ENCODE results near the gene MEN1.
"Not testable (repeated sequence)": the region's sequence is repeated elsewhere in the genome, so short reads cannot be mapped to it uniquely, and the experiment has no call there.

Gene MEN1

DNA sequence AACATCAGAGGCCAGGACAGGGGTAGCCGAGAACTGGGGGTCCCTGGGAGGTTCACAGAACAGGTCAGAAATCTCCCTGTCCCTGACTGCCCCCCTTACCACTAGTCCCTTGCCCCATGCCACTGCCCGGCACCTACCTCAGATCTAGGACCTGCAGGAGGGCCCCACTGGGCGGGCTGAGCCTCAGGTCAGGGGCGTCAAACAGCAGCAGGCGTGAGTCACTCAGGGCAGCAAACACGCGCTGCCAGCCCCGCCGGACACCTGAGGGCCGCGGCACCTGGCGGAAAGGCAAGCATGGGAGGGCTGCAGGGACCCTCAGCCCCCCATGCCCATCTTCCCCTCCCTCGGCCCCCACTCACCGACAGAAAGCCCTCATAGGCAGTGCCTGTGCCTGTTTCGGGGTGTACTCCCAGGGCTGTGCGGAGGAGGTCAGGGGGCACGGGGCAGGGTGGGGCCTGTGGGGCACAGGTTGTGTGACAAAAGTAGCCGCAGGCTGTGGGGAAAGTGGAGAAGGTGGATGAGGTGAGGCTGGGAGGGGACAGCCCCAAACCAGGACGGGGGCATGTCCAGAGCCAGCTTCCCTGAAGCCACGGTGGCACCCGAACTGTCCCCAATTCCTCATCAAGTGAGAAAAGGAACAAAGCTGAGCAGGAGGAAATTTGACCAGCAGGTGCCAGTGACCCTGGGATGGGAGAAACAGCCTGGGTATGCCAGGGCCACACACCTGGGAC is 22.3 kb upstream of the MEN1 start:
- no peak for DNase-seq

DNA sequence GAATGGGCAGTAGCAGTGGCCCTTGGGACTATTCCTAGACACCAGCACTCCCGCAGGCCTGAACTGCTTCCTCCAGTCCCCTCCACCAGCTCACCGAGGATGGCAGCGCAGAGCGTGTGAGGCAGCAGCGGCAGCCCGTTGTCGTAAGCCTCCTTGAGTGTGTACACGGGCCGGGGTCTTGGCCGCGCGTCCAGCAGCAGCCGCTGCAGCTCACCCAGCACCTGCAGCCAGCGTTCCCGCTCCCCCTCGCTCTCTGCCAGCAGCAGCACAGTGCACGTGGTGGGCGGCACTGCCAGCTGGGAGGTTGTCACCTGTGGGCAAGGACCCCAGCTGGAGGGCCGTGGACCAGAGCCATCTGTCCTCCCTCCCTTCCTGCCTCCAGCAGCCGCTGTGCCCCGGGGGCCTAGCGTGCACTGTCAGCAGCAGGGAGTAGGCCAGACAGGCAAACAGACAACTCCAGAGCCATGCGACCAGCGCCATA is 21.1 kb upstream of the MEN1 start:
- no peak for DNase-seq

DNA sequence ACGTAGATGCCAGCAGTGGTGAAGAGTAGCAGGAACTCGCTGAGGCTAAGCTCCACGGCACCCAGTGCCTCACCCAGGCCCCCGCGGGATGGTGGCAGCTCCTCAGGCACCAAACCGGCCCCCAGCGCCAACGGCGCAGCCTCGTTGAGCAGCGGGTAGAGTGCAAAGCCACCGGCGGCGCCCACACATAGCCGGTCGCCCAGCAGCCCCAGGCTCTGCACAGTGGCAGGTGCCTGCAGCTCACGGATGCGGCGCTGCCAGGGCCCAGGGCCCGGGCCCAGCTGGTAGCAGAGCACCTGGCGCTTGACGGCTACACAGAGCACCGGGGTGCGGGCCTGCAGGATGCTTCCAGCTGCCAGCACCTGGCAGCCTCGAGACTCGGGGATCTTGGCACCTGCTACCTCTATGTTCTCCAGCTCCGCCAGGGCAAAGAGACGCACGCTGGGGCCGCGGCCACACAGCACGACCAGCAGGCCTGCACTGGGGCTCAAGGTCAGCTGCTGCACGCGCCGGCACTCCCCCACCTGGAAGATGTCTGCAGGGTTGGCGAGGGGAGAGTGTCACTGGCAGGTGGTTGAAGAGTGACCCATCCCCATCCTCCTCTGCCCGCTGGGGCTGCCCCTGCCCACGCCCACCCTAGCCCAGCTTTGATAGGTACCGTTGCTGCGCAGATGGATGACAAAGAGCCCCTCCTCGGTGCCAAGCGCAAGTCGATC is 19.3 kb upstream of the MEN1 start:
- DNase-seq = no peak

DNA sequence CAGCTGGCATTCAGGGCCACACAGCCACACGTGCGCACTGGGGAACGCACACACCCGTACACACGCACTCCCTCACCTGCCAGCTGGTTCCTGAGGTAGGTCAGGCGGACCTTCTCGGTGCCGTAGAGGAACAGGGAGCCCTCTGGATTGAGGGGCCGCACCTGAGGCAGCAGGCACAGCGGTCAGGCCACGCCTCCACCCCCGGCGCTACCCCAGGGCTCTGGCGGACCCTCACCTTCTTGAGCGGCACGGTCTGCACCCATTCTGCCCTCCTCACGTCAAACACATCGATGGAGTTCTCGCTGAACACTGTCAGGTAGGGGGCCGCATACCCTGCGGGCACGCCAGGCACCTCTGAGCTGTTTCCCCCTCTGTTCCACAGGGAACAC is 17.1 kb upstream of the MEN1 start:
- DNase-seq = no peak

DNA sequence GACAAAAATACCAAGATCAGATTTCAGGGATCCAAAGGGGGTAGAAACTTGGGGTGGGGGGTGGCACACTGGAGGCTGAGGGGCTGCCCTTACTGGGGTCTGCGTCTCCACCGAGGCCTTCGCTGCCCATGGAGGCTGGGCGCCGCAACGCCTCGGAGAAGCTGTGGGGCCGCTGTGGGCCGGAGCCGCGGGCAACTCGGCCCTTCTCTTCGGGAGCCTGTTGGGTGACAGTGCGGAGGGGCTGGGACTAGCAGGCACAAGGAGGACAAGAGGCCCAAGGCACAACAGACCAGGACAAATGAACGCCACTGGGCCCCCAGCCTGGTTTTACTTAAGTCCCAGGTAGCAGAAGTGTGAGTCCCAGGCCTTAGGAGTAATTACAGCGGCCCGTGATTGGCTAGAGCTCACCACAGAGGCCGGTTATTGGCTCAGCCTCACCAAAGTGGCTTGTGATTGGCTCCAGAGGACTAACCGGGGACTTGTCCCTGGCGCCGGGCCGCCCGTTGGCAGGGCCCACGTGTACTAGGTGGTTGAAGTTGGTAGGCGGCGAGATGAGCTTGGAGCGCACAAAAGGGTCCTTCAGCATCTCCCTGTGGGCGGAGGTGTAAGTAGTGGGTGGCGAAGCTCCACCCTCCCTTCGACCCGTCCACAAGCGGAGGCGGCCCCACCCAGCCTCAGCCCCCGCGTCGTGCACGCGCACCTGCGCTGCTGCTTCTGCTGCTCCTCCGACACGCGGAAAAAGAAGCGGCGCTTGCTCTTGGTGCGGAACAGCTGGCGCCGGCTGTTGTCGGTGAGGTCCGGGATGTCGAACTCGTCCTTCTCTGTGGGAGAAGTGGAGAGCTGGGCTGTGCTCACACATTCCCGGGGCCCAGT is 16.5 kb upstream of the MEN1 start:
- DNase-seq = no peak

DNA sequence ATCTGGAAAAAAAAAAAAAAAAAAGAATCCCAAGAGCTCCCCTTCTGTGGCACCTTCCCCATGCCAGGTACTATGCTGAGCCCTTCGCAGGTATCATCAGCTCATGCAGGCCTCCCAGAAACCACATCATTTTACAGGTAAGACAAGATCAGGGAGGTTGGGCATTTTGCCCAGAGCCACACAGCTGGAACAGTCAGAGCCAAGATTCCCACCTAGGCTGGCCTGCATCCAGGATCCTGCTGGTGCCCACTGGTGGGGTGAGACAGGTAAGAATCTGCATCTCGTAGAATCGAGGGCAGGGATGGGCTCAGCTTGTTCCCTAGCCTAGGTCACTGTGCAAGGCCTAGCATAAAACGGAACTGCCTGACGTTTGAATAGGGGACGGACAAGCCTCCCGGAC is 15.7 kb upstream of the MEN1 start:
- no peak for DNase-seq

DNA sequence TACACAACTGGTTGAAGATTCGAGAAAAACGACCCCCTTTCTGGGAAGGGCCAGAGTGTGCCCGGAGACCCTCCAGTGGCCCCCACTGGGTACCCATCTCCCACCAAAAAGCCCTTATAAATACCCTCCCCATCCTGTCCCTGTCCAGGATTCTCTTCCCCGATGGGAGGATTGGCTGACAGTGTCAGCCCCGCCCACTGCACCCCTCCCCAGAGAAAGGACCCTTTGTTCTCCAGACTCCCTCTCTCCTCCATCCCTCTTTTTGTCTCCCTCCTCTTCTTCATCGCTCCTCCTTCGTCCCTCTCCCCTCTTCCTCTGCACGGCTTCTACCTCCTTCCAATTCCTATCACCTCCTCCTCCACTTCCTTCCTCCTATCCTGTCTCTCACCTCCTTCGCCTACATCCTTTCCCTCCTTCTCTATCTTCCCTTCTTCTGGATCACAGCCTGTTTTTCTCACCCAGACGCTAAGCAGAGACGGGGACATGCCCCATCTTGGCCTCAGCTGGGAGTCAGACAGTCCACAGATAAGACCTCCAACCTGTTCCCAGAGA is 13.3 kb upstream of the MEN1 start:
- DNase-seq = no peak

DNA sequence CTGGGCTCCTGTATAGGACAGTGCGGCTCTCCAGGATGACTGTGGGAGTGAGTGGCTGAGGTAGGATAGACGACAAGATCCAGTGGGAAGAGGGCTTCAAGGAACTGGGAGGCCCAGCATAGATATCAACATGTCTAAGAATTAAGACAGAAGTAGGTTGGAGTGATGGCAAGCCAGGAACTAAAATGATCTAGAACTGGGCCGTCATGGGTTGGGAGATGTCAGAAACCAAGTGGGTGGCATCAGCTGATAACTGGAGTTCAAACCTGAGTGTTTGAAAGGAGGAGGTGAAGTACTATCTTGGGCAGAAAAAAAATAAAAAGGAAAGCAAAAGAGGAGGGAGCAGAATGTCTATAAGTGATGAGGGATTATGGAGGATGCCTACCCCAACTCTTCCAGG is 7.1 kb upstream of the MEN1 start:
- no peak for DNase-seq

DNA sequence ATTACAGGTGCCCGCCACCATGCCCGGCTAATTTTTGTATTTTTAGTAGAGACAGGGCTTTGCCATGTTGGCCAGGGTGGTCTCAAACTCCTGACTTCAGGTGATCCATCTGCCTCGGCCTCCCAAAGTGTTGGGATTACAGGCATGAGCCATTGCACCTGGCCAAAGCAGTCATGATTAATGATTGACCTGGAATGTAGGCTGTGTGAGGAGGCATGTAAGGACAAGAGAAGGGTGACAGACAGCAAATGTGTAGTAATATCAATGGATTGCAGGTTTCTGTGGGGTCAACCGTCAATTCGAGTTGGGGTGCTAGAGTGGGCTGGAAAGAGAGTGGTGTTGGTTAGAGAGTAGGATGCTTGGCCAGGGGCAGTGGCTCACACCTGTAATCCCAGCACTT is 5.1 kb upstream of the MEN1 start:
- not testable (repeated sequence) for DNase-seq

DNA sequence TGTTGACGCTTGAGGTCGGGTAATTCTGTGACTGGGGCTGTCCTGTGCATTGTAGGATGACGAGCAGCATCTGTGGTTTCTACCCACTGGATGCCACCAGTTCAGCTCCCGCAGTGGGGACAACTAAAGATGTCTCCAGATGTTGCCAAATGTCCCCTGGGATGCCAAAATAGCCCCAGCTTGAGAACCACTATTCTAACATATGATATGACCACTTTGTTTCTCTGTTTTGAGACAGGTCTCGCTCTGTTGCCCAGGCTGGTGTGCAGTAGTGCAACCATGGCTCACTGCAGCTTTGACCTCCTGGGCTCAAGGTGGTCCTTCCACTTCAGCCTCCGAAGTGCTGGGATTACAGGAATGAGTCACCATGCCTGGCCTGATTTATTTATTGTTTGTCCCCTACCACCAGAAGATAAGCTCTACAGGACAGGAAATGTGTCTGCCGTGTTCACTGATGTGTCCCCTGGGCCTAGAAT is 4.4 kb upstream of the MEN1 start:
- DNase-seq = no peak

DNA sequence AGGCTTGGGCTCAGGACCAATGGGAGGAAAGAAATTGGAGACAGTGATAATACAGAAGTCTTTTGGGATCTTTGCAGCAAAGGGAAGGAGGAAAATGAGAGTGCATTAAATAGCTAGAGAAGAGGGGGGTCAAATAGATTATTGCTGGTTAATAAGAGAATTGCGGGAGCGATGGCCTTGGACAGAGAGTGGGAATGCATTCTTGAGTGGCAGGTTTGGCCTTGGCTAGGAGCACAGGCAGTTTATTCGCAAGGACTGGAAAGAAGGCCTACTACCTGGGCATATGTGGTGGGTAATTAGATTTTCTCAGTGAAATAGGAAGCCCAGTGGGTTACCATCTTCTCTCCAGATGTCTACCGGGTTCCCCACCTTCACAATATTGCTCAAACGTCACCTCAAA is 3.5 kb upstream of the MEN1 start:
- DNase-seq = no peak

DNA sequence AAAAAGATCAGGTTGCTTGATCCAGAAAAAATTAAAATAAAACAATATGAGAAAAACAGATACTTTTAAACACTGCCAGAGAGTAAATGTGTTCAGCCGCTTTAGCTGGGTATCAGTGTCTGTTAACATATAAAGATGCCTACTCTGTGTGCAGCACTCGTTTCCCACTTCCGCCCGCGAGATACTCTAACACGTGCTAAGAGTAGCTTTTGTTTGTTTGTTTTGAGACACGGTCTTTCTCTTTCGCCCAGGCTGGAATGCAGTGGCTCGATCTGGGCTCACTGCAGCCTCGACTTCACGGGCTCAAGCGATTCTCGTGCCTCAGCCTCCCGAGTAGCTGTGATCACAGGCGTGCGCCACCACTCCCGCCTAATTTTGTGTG is 531 bp upstream of the MEN1 start:
- peak; percentile 25 to 63 for DNase-seq

DNA sequence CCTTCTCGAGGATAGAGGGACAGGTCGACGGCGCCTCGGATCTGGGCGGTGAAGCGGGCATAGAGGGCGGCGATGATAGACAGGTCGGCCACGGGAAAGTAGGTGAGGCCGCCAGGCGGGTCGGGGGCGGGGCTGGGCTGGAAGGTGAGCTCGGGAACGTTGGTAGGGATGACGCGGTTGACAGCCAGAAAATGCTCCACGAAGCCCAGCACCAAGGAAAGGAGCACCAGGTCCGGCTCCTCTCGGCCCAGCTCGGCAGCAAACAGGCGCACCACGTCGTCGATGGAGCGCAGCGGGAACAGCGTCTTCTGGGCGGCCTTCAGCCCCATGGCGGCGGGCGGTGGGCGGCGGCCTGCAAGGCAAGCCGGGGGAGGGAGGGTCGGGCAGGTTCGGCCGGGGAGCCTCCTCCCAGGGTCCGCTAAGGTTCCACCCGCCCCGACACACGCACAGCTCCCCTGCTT is 540 bp downstream of the MEN1 start:
- DNase-seq = peak in 1 of 2 donors; percentile 23

DNA sequence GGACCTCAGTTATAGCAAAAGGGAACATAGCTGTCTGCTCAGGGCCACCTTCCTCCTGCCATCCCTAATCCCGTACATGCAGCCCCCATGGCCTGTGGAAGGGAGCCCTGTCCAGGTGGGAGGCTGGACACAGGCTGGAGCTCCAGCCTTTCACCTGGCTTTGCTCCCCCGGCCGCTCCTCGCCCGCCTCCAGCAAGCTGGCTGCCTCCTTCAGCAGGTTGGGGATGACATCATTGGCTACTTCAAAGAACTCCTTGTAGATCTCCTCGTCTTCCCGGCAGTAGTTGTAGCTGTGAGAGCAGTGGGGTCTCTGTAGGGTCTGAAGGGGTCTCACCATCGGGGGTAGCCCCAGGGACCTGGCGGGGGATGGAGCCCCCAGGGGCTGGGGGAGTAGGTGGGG is 4.9 kb downstream of the MEN1 start:
- no peak for DNase-seq

DNA sequence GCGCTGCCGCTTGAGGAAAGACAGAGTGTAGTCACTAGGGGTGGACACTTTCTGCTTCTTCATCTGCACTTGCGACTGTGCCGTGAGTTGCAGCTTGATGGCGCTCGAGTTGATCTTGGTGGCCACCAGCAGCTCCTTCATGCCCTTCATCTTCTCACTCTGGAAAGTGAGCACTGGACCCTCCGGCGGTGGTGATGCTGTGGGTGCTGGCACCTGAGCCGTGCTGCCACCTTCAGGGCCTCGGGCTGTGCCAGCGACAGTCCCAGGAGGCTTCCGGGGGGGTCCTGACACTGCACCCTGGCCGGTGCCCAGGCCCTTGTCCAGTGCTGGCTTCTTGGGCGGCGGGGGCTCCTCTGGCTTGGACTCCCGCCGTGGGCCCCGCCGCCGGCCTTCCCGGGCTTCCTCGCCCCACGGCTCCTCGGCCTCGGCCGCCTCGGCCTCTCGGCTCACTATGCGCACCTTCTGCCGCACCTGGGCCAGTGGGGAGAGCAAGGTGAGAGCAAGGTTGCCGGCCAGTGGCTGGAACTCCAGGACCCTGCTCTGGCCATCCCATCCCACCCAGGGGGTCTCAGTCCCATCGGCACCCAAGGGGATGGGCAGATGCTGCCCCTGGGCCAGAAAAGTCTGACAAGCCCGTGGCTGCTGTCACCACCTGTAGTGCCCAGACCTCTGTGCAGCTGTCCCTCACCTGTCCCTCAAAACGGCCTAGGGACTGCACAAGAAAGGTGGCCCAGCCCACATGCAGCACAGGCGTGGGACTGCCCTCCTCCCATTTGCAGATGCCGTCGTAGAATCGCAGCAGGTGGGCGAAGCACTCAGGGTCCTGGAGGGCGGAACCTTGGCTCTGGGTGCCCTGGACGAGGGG is 5.8 kb downstream of the MEN1 start:
- no peak for DNase-seq

DNA sequence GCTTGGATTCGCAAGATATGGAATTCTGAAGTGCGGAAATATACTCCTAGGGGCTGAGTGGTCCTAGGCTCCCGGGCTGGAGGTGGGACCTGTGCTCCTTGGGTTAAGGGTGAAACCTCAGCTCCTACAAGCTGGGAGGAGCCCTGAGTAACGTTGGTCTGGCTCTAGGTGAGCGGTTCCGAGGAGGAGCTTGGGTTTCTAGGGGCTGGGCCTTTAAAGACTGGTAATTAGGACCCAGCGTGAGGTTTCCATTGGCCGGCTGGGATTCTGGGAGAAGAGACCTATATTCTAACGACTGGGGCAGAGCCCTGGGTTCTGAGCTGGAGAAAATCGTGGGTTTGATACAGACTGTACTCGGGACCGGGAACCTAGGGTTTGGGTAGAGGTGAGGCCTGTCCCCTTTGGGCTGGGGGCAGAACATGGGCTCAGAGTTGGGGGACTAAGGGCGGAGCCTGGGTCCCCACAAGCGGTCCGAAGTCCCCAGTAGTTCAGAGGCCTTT is 6.5 kb downstream of the MEN1 start:
- DNase-seq = peak in 1 of 2 donors; percentile 26

DNA sequence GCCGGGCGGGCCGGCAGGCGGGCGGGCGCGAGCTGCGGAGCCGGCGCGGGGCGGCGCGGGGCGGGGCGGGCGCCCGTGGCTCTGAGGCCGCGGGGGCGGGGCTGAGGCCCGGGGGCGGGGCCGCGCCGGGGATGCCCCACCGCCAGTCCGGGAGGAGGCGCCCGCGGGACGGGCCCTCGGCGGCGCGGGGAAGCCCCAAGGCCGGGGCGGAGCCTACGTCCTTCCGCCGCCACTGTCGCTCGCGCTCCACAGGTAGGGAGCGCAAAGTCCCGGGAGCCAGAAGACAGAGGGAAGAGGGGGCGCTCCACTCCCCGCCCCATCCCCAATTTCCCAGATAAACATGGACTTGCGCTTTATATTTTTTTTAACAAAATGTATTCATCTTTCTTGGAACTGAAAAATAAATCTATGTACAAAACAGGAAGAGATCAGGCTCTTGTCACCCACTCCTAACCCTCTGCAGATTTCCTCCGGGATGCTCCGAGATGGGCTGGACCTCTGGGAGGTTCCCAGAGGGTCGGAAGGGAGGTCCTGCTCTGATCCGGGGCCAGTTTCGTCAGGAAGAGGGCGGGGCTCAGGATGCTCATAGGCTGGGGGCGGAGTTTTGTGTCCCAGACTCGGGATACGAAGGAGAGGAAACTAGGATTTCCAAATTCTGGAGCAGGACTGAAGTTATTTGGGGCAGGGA is 7.0 kb downstream of the MEN1 start, which contains the start of gene MAP4K2:
Gene MAP4K2 (minus strand): TSS at position 57 of the 688 bp plus-strand sequence. CDS start 65 bp downstream, outside the sequence.
- peak; percentile 86 to 92 for DNase-seq

DNA sequence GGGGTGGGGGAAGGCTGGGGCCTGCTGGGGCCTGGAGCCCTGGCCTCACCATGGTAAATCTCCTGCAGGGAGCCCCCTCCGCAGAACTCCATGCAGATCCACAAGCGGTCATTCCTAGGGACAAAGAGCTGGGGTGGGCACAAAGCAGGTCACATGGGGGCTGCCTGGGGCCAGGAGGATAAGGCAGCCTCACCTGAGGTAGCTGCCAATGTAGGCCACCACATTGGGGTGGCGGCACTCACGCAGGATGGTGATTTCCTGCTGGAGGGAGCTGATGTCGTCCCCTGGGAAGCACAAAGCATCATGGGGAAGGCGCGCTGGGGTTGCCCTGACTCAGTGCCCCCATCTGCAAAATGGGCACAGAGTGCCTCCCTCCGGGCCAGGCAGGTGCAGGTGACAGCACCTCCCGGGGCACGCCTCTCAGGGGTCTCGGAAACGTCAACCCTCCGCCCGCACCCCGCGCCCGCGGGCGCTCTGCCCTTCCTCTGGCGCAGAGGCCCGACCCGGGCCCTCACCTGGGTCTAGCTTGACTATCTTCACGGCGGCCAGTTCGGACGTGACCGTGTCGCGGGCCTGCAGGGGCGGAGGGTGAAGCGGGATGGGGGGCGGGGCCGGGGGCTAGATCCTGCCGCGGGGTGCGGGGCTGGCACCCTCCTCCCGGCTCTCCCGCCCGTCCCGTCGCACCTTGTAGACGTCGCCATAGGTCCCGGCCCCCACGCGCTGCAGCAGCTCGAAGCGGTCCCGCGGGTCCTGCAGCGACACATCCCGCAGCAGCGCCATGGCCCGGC is 7.8 kb downstream of the MEN1 start:
- peak; percentile 37 to 51 for DNase-seq

DNA sequence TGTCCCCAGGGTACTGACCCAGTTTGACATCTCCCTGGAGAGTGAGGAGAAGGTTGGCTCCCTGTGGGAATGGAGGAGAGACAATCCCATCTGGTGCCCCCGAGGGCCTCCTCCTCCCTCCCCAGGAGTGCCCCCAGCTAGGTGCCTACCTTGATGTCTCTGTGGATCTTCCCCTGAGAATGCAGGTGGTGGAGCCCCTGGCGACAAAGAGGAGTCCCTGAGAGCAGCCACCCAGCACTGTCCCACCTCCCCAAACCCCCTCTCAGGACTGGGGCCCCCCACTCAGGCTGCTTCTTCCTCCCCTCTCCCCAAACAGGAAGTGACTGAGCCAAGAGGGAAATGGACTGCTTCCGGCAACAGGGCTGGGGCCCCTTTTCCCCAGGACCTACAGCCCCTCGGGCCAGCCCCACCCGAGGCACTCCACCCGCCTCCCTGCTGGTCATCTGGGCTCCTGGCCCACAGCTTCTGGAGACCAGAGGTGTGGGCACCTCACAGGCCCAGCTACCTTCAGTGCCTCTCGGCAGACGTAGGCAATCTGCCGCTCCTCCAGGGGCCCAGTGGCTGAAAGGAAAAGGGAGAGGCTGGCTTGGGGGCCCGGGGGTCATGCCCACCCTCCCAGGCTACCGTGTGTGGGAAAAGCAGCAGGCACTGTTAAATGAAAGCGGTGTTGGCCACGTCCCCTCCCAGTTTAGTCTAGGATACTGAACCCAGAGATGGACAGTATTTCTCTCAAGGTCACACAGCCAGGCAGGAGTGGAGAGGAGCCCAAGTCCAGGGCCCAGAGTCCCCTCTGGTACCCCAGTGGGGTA is 8.6 kb downstream of the MEN1 start:
- DNase-seq = peak in 1 of 2 donors; percentile 10
